KOPT-K1 (cell line): ENCODE data around the gene TMTC1.
"Not testable (repeated sequence)": the region's sequence is repeated elsewhere in the genome, so short reads cannot be mapped to it uniquely, and the experiment has no call there.

Experiments used
- H3K27ac ChIP-seq: fragments of 200-600 bp; sonication (generic); 2 replicates; pipeline ENCODE4 v1.5.1; 2016; ENCODE audit warnings: antibody characterized with exemption, mild to moderate bottlenecking, low read depth, low read length; ENCODE audit not compliant: poor library complexity, severe bottlenecking
- H3K36me3 ChIP-seq: fragments of 200-600 bp; sonication (generic); 2 replicates; pipeline ENCODE4 v1.5.1; 2017; ENCODE audit warnings: antibody characterized with exemption, mild to moderate bottlenecking, low read length, moderate library complexity; ENCODE audit not compliant: insufficient read depth
- H3K9me3 ChIP-seq: fragments of 200-600 bp; sonication (generic); 2 replicates; pipeline ENCODE4 v1.5.1; 2017; ENCODE audit warnings: antibody characterized with exemption, low read length, mild to moderate bottlenecking; ENCODE audit not compliant: insufficient read depth, poor library complexity, severe bottlenecking

Gene TMTC1

DNA sequence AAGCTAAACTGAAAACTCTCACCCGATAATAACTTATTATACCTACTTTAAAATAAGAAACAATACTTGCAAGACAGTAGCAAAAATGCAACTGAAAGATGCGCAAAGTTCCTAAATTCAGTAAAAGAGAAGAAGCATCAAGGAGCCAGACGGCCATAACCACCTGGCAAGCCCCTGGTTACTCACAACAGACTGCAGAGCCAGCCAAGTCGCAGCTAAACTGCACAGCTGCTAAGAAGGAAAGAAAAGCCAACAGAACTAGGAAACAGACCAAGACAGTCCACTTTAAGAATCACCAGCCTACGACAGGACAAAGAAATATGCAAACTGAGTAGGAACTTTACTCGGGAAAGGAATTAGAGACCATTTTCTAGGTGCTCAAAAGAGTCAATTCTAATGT lies 127.9 kb downstream of the TMTC1 start:
- Histone ChIP-seq H3K9me3 (no peaks in the 10 kb centered on the region), H3K36me3 (no peaks in the 10 kb centered on the region), H3K27ac (no peak overlapping the region)

DNA sequence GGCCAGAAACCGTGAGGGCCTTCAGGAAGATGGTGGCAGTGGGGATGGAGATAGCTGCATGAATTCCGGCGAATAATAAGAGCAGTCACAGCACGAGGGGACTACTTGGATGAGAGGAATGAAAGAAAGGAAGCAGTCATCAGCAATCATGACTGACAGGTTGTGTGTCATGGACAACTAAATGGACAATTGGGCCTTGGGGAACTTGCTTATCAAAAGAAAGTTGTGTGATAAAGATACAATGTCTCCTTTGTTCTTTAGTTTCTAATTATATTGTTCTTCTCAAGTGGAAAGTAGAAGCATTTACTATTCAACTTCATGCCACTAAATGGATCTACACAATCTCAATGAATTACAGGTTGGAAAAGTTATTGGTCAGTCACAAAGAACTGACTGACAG lies 130.5 kb downstream of the TMTC1 start:
- no peak overlapping the region for H3K27ac ChIP-seq
- no peaks in the 10 kb centered on the region for H3K36me3 ChIP-seq
- H3K9me3 ChIP-seq = no peaks in the 10 kb centered on the region

DNA sequence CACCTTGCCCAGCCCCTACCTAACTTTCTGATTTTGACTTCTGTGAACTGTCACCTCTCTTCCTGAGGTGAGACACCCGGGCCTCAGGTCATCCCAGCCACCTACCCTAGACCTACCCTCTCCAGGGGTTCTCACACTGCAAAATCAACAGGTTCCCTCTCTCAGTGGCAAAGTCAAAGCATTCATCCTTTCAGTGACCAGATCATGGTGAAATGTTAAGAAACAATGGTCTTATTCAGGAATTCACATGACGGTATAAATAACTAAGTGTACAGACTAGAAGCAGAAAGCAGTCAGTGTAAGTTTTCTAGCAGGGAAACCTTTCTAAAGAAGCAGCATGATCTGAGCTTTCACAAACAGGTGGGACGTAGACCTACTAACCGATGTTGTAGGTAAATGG lies 133.4 kb downstream of the TMTC1 start:
- H3K27ac ChIP-seq = no peak overlapping the region
- no peaks in the 10 kb centered on the region for H3K9me3 ChIP-seq
- H3K36me3 ChIP-seq = no peaks in the 10 kb centered on the region

DNA sequence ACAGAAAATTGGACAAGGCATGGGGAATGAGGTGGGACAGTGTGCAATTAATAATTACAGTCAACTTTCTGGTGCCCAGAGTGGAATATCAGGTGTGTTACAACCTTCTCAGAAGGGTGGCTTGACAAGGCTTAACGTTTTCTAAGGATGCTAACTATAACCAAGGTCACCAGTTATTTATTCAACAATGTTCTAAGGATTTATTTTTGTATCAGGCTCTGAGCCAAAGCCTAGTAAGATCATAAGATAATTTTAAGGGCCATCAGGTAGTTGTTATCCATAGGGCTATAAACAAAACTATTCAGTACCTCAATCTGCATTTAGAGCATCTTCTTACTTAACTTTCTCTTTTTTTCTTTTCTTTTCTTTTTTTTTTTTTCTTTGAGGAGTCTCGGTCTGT lies 134.0 kb downstream of the TMTC1 start:
- H3K27ac ChIP-seq = no peak overlapping the region
- no peaks in the 10 kb centered on the region for H3K9me3 ChIP-seq
- H3K36me3 ChIP-seq = no peaks in the 10 kb centered on the region

DNA sequence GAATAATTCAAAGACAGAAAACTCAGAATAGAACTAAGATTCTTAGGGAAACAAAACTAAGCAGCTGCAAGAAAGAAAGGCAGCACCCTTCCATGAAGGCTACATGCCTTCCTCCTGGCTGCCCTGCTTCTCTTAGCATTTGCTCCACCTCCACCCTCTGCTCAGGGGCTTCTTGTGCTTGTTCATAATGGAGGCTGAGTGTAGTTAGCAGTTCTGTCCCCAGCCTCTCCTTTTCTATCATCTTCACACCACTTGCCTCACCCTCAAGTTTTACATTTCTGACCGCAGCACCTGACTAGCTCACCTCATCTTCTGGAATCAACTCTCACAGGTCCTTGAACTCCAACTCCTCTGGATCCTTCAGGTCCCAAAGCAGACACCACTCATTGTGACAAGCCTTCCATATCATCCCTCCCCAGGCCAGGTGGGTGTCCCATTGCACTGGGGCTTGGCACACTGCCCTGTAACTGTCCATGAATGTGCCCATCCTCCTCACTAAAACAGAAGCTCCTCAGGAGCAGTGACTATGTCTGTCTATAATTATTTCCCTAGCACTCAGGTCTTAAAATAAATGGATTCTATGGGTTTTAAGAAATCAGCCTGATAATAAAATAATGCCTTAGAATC lies 139.1 kb downstream of the TMTC1 start:
- no peaks in the 10 kb centered on the region for H3K36me3 ChIP-seq
- no peaks in the 10 kb centered on the region for H3K9me3 ChIP-seq
- H3K27ac ChIP-seq = no peak overlapping the region

DNA sequence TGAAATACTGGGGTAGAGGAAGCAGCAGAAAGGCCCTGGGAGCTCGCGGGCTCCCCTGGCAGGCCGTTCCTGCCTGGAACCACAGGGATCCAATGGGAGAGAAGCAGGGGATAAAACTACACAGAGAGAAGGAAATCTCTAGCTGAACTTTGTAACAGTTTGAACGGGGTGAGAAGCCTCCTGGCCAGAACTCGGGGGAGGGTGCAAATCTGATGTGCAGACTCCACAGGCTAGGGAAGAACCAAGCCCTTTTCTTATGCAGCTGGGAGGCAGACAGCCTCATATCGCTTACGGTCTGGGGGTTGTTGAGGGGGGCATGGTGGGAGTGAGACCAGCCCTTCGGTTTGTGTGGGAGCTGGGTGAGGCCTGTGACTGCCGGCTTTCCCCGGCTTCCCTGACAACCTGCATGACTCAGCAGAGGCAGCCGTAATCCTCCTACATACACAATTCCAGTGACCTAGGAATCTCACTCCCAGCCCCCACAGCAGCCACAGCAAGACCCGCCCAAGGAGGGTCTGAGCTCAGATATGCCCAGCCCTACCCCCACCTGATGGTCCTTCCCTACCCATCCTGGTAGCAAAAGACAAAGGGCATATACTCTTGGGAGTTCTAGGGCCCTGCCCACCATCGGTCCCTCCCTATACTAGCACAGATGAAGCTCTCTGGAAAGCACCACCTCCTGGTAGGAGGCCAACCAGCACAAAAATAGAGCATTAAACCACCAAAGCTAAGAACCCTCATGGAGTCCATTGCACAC lies 143.0 kb downstream of the TMTC1 start:
- Histone ChIP-seq H3K36me3 (no peaks in the 10 kb centered on the region), H3K27ac (no peak overlapping the region), H3K9me3 (no peaks in the 10 kb centered on the region)

DNA sequence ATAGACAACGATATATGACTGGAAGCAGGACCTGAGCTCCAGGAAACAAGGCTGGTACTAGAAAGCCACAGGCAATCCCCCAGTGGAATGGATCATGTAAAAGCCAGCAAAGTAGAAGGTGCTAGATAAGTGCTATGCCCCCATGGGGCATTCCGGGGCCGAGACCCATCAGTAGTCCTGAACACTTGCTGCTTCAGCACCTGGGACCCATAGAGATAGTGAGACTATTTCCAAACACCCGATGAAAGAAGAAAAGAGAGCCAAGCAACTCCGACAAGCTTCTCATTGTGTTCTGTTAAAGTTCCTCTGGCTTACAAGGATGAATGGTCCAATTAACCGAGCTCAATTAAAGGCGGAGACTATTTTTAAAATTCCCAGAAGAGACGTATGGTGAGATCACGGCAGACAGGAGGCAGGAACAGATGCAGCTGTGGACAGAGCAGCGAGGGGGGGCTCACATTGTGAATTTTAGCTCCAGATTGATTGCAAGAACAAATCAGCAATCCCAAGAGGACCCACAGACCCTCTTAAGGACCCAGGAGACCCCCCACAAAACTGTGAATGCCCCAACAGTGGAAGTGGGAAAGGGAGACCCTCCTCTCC lies 143.7 kb downstream of the TMTC1 start:
- H3K9me3 ChIP-seq = no peaks in the 10 kb centered on the region
- no peaks in the 10 kb centered on the region for H3K36me3 ChIP-seq
- no peak overlapping the region for H3K27ac ChIP-seq

DNA sequence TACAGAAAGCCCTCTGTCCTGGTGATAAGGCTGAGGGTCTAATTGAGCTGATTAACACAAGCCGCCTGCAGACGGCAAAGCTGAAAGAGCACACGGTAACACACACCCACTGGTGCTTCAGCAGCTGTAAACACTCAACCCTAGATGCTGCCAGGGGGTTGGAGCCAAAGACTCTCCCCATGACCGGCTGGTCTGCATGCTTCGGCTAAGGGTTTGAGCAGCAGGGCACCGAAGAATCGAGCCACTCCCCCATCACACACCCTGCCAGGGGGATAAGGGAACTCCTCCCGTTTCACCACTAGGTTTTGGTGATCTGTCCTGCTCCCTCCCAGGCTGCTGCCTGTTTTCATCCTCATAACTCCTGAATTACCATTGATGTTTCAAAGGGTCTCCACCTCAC lies 145.2 kb downstream of the TMTC1 start:
- Histone ChIP-seq H3K36me3 (no peaks in the 10 kb centered on the region), H3K27ac (no peak overlapping the region), H3K9me3 (no peaks in the 10 kb centered on the region)

DNA sequence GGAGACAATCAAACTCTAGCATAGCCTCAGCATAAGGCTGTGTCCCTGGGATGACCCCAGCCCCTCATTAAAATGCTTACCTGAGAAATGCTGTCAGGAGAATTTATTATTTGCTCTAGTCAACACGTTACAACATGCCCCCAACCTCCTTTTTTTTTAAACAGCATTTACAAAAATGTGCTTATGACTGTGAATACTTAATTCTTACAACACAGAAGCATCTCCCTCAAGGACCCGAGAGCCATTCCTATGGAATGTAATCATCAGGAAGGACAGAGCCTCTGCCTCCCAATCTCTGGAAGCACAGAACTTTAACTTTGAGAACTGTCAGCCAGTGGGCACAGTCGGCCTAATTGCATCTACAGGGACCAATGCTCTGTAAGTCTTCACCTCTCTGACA lies 149.7 kb downstream of the TMTC1 start:
- Histone ChIP-seq H3K9me3 (no peaks in the 10 kb centered on the region), H3K36me3 (no peaks in the 10 kb centered on the region), H3K27ac (no peak overlapping the region)

DNA sequence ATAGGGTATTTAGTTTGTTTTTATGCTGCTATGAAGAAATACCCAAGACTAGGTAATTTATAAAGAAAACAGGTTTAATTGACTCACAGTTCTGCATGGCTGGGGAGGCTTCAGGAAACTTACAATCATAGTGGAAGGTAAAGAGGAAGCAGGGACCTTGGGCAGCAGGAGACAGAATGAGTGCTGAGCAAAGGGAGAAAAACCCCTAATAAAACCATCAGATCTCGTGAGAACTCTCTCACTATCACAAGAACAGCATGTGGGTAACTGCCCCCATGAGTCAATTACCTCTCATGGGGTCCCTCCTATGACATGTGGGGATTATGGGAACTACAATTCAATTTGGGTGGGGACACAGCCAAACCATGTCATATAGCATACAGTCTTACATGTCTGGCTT lies 153.6 kb downstream of the TMTC1 start:
- H3K9me3 ChIP-seq, H3K36me3 ChIP-seq, H3K27ac ChIP-seq: not testable (repeated sequence)

DNA sequence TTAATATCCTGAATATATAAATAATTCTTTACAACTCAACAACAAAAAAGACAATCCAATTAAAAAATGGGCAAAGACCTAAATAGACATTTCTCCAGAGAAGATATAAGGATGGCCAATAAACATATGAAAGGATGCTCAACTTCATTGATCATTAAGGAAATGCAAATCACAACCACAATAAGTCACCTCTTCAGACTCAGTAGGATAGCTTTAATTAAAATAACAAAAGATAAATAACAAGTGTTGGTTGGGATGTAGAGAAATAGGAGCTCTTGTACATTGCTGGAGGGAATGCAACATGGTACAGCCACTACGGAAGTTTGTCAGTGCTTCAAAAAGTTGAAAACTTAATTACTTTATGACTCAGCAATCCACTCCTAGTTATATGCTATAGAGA lies 156.5 kb downstream of the TMTC1 start:
- H3K36me3 ChIP-seq = no peaks in the 10 kb centered on the region
- no peak overlapping the region for H3K27ac ChIP-seq
- H3K9me3 ChIP-seq = no peaks in the 10 kb centered on the region

DNA sequence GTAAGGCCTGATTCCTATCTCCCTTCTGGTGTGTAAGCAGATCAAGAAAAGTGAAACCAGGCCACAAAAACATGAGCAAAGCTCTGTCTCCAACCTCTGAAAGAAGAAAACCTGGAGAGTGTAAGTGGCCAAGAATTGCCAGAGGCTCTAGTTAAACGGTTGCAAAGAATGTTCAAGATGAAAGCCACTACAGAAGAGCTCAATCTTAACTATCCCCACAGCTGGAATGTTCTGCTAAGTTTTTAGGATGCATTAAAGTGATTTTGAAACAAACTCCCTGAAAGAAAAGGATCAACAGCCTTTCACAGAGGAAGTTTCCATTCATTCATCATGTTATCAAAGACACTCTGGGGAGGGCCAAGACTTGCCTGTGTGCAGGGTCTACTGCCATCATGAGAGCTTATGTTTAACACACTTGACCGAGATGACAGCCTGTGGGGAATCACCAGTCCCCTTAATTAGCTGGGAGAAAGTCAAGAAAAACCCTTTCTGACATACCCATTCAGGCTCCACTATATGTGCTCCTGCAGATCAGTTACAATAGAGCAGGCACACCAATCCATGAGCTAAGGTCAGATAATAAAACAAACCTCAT lies 158.3 kb downstream of the TMTC1 start:
- Histone ChIP-seq H3K9me3 (no peaks in the 10 kb centered on the region), H3K36me3 (no peaks in the 10 kb centered on the region)

DNA sequence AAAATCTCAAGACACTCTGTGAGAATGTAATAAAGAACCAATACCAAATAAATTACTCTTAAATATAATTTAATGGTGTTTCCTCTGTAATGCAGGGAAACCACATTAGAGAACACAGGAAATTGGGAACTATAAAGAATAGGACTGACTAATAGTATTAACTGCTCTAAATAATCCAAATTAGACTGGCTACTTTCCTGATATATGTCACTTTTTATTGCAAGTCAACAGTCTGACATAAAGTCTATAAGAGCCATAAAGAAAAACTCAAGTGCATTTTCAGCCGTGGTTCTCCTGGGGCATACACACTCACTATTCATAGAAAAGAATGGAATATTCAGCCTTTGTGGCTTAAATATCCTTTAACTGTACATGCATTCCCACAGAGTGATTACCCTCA lies 161.5 kb downstream of the TMTC1 start:
- H3K27ac ChIP-seq = no peak overlapping the region

More for the DNA sequence above, 158.3 kb downstream of the TMTC1 start:
- H3K27ac ChIP-seq = no peak overlapping the region

DNA sequence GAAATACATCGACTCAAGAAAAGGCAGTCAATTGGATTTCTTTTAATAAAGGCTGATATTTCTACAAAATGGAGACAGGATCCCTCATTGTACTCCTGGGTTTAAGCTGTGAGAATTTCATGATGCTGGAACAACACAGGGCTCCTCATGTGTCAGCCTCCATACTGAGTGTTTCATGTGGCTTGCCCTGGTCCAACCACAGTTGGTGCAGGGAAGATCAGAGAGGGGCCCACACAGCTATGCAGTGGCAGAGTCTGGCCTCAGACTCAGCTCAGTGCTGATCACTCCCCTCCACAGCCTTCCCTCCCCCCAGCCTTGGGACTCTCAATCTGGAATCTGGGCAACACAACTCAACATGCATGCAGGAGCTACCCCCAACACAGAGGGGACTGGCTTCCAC lies 163.7 kb downstream of the TMTC1 start:
- no peak overlapping the region for H3K27ac ChIP-seq
- no peaks in the 10 kb centered on the region for H3K36me3 ChIP-seq
- no peaks in the 10 kb centered on the region for H3K9me3 ChIP-seq

More for the DNA sequence above, 161.5 kb downstream of the TMTC1 start:
- Histone ChIP-seq H3K36me3 (no peaks in the 10 kb centered on the region), H3K9me3 (no peaks in the 10 kb centered on the region)

DNA sequence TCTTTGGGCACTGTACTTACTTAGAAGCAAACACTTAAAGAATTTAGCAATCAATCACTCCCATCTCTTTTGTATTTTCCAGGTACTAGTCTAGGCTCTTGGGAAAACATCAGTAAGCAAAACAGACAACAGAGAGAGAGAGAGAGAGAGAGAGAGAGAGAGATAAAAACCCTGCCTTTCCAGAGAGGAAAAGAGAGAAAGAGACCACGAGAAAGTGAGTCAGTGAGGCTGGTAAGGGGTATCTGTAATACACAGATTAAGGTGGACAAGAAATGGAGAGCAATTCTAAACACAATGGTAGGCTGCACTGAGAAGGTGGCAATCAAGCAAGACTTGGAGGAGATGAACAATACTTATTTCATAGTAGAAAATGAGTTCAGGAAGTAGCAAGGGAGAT lies 166.3 kb downstream of the TMTC1 start:
- H3K27ac ChIP-seq = no peak overlapping the region
- no peaks in the 10 kb centered on the region for H3K36me3 ChIP-seq
- no peaks in the 10 kb centered on the region for H3K9me3 ChIP-seq
